Endothelial cell of umbilical vein (primary cell): ENCODE measurements around the gene ILF2. TPM values are rescaled to one million over a fixed set of nuclear protein-coding genes. Genes with fewer than 3 reads are reported as not detected.
A peak's percentile ranks its signal among the peaks of the same experiment; 100 is the strongest.

ENCODE experiments used
- BruUV-seq: library from RNA; stranded (reverse); fragments of 400-500 nt; replicated peaks from 2 replicates; lab custom pipeline; 2021; lab: Mats Ljungman, UMichigan
- CTCF ChIA-PET: fragments of 300-600, 350-600 bp; sonication (Branson Sonifier 250); formaldehyde crosslinking; loops from one replicate; lab custom pipeline; 2021; ENCODE audit warnings: antibody characterized with exemption, inconsistent platforms; lab: Charles Lee
- POLR2A ChIA-PET: fragments of 300-600, 350-600 bp; sonication (Branson Sonifier 250); formaldehyde crosslinking; loops from one replicate; lab custom pipeline; 2021; ENCODE audit warnings: antibody characterized with exemption, inconsistent platforms; lab: Charles Lee
- DNase-seq: peaks from one replicate; pipeline ENCODE4 v3.0.0-alpha.2; 2011; ENCODE audit warnings: low read depth, low spot score
- FAIRE-seq: peaks from 2 replicates; lab custom pipeline; 2011; peaks lifted over from hg19 to GRCh38; lab: Jason Lieb, UNC
- H2AFZ ChIP-seq: 2 replicates; pipeline ENCODE4 v1.6.0; 2012; ENCODE audit warnings: low read depth, low read length, control low read depth, inconsistent platforms
- H3K27ac ChIP-seq: 2 replicates; pipeline ENCODE4 v1.5.1; 2011; ENCODE audit warnings: low read depth, mild to moderate bottlenecking, control low read depth, low read length, moderate library complexity; ENCODE audit not compliant: insufficient read depth
- H3K27me3 ChIP-seq, 2 experiments: 2 replicates each; pipeline versions ENCODE4 v1.6.0 to v1.6.1; 2011; ENCODE audit warnings: low read length in 2 of 2, mixed read lengths in 1 of 2; ENCODE audit not compliant: control insufficient read depth in 2 of 2, insufficient read depth in 2 of 2
- H3K36me3 ChIP-seq, 2 experiments: 2 replicates in 1 of 2; 3 replicates in 1 of 2; pipeline ENCODE4 v1.5.1; 2011; ENCODE audit warnings: low read length in 2 of 2, mild to moderate bottlenecking in 1 of 2, moderate library complexity in 1 of 2; ENCODE audit not compliant: control insufficient read depth in 2 of 2, insufficient read depth in 2 of 2; ENCODE audit errors: extremely low read depth in 1 of 2
- H3K4me1 ChIP-seq: 3 replicates; pipeline ENCODE4 v1.5.1; 2011; ENCODE audit warnings: mild to moderate bottlenecking, low read length; ENCODE audit not compliant: control insufficient read depth, insufficient read depth; ENCODE audit errors: extremely low read depth
- H3K4me2 ChIP-seq: 2 replicates; pipeline ENCODE4 v1.6.1; 2011; ENCODE audit warnings: low read length, control low read depth, mixed read lengths; ENCODE audit not compliant: insufficient read depth
- H3K4me3 ChIP-seq, 3 experiments: fragments of 200-600 bp in 1 of 3; sonication (generic), shearing (Covaris generic) in 1 of 3; replicated peaks in 1 of 3; 2 replicates each; pipeline ENCODE4 v1.5.1; 2011 to 2016; ENCODE audit warnings: control low read depth in 3 of 3, low read length in 3 of 3, mild to moderate bottlenecking in 2 of 3, inconsistent platforms in 1 of 3, low read depth in 1 of 3, moderate library complexity in 1 of 3; ENCODE audit not compliant: insufficient read depth in 1 of 3
- H3K79me2 ChIP-seq: 2 replicates; pipeline ENCODE4 v1.6.0; 2012; ENCODE audit warnings: low read length, inconsistent platforms; ENCODE audit not compliant: control insufficient read depth, insufficient read depth
- H3K9ac ChIP-seq: replicated peaks from 2 replicates; pipeline ENCODE3; 2011; ENCODE audit warnings: low read length, control low read depth; ENCODE audit not compliant: insufficient read depth; ENCODE audit errors: extremely low read depth
- H3K9me1 ChIP-seq: replicated peaks from 3 replicates; pipeline ENCODE4 v1.6.0; 2011; ENCODE audit warnings: mild to moderate bottlenecking, low read length; ENCODE audit not compliant: control insufficient read depth, insufficient read depth; ENCODE audit errors: extremely low read depth
- H3K9me3 ChIP-seq: replicated peaks from 2 replicates; pipeline ENCODE4 v1.5.1; 2012; ENCODE audit warnings: low read length, inconsistent platforms; ENCODE audit not compliant: control insufficient read depth, insufficient read depth
- H4K20me1 ChIP-seq: replicated peaks from 2 replicates; pipeline ENCODE3; 2011; ENCODE audit warnings: mild to moderate bottlenecking, low read length; ENCODE audit not compliant: control insufficient read depth, insufficient read depth; ENCODE audit errors: extremely low read depth
- EZH2 ChIP-seq: IDR thresholded peaks from 2 replicates; pipeline ENCODE4 v1.6.1; 2012; ENCODE audit warnings: borderline replicate concordance, low read depth, mild to moderate bottlenecking, moderate library complexity, low read length, inconsistent platforms; ENCODE audit not compliant: severe bottlenecking
- POLR2A ChIP-seq: IDR thresholded peaks from 2 replicates; pipeline ENCODE4 v1.6.1; 2012; ENCODE audit warnings: low read depth, mild to moderate bottlenecking, control low read depth, low read length
- POLR2AphosphoS5 ChIP-seq: IDR thresholded peaks from 2 replicates; pipeline ENCODE4 v1.6.1; 2012; ENCODE audit warnings: low read depth, mild to moderate bottlenecking, control low read depth, low read length, moderate library complexity; ENCODE audit not compliant: insufficient read depth
- dilution Hi-C: fragments of 300-500 bp; cut with MboI; formaldehyde crosslinking; loops from one replicate; pipeline ENCODE4 v1.15.0; 2019; ENCODE audit warnings: low sequenced_read_pairs; ENCODE audit not compliant: extremely low pct_ligation_motif_present
- intact Hi-C: fragments of 100-400 bp; cut with micrococcal nuclease; formaldehyde crosslinking; loops from one replicate; pipeline ENCODE4 v1.10.0; 2022
- polyA plus RNA-seq, 4 experiments: library from polyadenylated mRNA; depleted of rRNA in 3 of 4; stranded (reverse) in 3 of 4; unstranded in 1 of 4; fragments of >200 nt; gene quantifications; 2 replicates each; pipeline versions ENCODE4 v1.2.1 to v1.2.3, GENCODE V29; 2011 to 2012; ENCODE audit warnings: missing spikeins in 1 of 4
- total RNA-seq: library from RNA; stranded (reverse); gene quantifications from 2 replicates; pipeline ENCODE4 v1.2.3, GENCODE V29; 2021

The ILF2 gene
- total and polyA plus RNA-seq, 2 donors (not counting 3 experiments of a cell fraction or from before 2014, with no cell fraction given) = 271 to 303 TPM

GRCh38 chr1:153652805-153653500, 17.8 kb downstream of the ILF2 start:
- BruUV-seq = no TSS peak
- dilution Hi-C loops = no loop called here
- ChIA-PET POLR2A (interaction anchor here (0.8 to 1.0 kb wide), 2 partner anchors 15 to 19 kb away, joined by 3 to 6 read pairs; partner anchors contain the start of gene CHTOP), CTCF (interaction anchor here (0.9 to 2.7 kb wide), 6 partner anchors 9 to 142 kb away, joined by 3 to 9 read pairs (median 4); partner anchors contain the start of genes CHTOP and S100A13)
- DNase-seq = peak; percentile 34
- no peaks in the 10 kb centered on the region for H4K20me1 ChIP-seq
- H3K9me1 ChIP-seq = no peaks in the 10 kb centered on the region
- FAIRE-seq = peak; percentile 78
- peak overlapping the region; percentile 29 for H2AFZ ChIP-seq
- no peak overlapping the region for H3K9ac ChIP-seq
- no peaks in the 10 kb centered on the region for H3K36me3 ChIP-seq
- no peaks in the 10 kb centered on the region for H3K9me3 ChIP-seq
- H3K27ac ChIP-seq = no peak overlapping the region
- no peaks in the 10 kb centered on the region for H3K27me3 ChIP-seq
- no peak overlapping the region for H3K4me2 ChIP-seq
- H3K4me1 ChIP-seq = peaks cover 8% of the 10 kb centered on the region
- H3K79me2 ChIP-seq = no peaks in the 10 kb centered on the region
- TF ChIP-seq EZH2 = no peak
- no peak overlapping the region for H3K4me3 ChIP-seq
- intact Hi-C loops = no loop called here

- H3K27me3 ChIP-seq = no peaks in the 10 kb centered on the region
- H3K27ac ChIP-seq = no peak overlapping the region
- no peak for DNase-seq
- intact Hi-C loops = no loop called here
- BruUV-seq = no TSS peak
- no peaks in the 10 kb centered on the region for H3K36me3 ChIP-seq
- dilution Hi-C loops = no loop called here
- no peak overlapping the region for H3K4me3 ChIP-seq
- H3K9ac ChIP-seq = no peak overlapping the region
- ChIA-PET CTCF (interaction anchor here (1.7 to 2.7 kb wide), 4 partner anchors 8 to 141 kb away, joined by 3 to 9 read pairs (median 6); partner anchors contain the start of genes CHTOP and S100A13), POLR2A (no interaction called here)
- TF ChIP-seq POLR2AphosphoS5 = no peak
- no peak for TF ChIP-seq POLR2A
- no peaks in the 10 kb centered on the region for H3K79me2 ChIP-seq
- FAIRE-seq = no peak
- H3K9me3 ChIP-seq = no peaks in the 10 kb centered on the region
- H4K20me1 ChIP-seq = no peaks in the 10 kb centered on the region
- no peaks in the 10 kb centered on the region for H3K9me1 ChIP-seq
- no peak overlapping the region for H3K4me2 ChIP-seq
- no peak overlapping the region for H2AFZ ChIP-seq
- peaks cover 8% of the 10 kb centered on the region for H3K4me1 ChIP-seq
Measured at GRCh38 chr1:153651771-153652170, 19.0 kb downstream of the ILF2 start.
